Measurements from ENCODE around the gene SLC3A2. TPM values are rescaled to one million over a fixed set of nuclear protein-coding genes. Genes with fewer than 3 reads are reported as not detected.
A peak's percentile ranks its signal among the peaks of the same experiment; 100 is the strongest.

The SLC3A2 gene
- 100 to 1,000 TPM; 120 to 236 (median 179) TPM for total RNA-seq

GRCh38 chr11:62880803-62881578 is at the start of gene SLC3A2:
SLC3A2 (plus strand) TSS chr11:62880896; CDS start chr11:62881024, 128 bp downstream.
- TF ChIP-seq EP300 (IDR thresholded peaks at IDR 0.05) (peak in 1 of 4 donors; percentile 63), POLR2AphosphoS5 (IDR thresholded peaks at IDR 0.05) (peak; percentile 97 to 99), POLR2A (IDR thresholded peaks at IDR 0.05) (peak; percentile 91 to 99 (median 98))
- TF ChIP-seq, protein P1, sequence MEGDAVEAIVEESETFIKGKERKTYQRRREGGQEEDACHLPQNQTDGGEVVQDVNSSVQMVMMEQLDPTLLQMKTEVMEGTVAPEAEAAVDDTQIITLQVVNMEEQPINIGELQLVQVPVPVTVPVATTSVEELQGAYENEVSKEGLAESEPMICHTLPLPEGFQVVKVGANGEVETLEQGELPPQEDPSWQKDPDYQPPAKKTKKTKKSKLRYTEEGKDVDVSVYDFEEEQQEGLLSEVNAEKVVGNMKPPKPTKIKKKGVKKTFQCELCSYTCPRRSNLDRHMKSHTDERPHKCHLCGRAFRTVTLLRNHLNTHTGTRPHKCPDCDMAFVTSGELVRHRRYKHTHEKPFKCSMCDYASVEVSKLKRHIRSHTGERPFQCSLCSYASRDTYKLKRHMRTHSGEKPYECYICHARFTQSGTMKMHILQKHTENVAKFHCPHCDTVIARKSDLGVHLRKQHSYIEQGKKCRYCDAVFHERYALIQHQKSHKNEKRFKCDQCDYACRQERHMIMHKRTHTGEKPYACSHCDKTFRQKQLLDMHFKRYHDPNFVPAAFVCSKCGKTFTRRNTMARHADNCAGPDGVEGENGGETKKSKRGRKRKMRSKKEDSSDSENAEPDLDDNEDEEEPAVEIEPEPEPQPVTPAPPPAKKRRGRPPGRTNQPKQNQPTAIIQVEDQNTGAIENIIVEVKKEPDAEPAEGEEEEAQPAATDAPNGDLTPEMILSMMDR (IDR thresholded peaks at IDR 0.05), result peak; percentile 63 to 93 (median 82)
- H3K27ac ChIP-seq, result peak within 1 kb of the TSS; percentile 97 to 99 (median 98)
- peaks cover 47 to 59% (median 50%) of the 10 kb centered on the region in 4 donors for H3K4me1 ChIP-seq
- DNase-seq, result peak; percentile 94 to 96
- ATAC-seq (ENCODE audit: low FRiP score in 2 of 2), result peak; percentile 96
- H3K9me3 ChIP-seq, result no peaks in the 10 kb centered on the region
- H3K36me3 ChIP-seq, result peaks cover 26 to 39% (median 34%) of the 10 kb centered on the region in 4 donors
- no peaks in the 10 kb centered on the region for H3K27me3 ChIP-seq
- WGBS, 2 donors, result 0 to 1% methylated on average over 3 to 62 of the region's 69 CpGs
- peak within 1 kb of the TSS; percentile 69 to 99 (median 88) for H3K4me3 ChIP-seq

- Histone ChIP-seq H3K4me3 (peak overlapping the region; percentile 70 to 95 (median 81)), H3K27ac (peak overlapping the region; percentile 93 to 99 (median 98)), H3K9me3 (no peaks in the 10 kb centered on the region), H3K27me3 (no peaks in the 10 kb centered on the region), H3K36me3 (peaks cover 8 to 65% (median 38%) of the 10 kb centered on the region in 4 donors), H3K4me1 (peaks cover 31 to 38% (median 36%) of the 10 kb centered on the region in 4 donors)
- DNase-seq (peak in 1 of 2 donors; percentile 88), ATAC-seq (ENCODE audit: low FRiP score in 2 of 2) (peak in 1 of 2 donors; percentile 0)
- 1 to 5% methylated on average over 7 to 27 of the region's 33 CpGs for WGBS, 2 donors
- TF ChIP-seq POLR2AphosphoS5 (IDR thresholded peaks at IDR 0.05), result peak in 1 of 2 donors; percentile 20
- no peak for TF ChIP-seq EP300 (IDR thresholded peaks at IDR 0.05)
These were observed 49.7 kb upstream of the SLC3A2 start for GRCh38 chr11:62830904-62831519.

DNA sequence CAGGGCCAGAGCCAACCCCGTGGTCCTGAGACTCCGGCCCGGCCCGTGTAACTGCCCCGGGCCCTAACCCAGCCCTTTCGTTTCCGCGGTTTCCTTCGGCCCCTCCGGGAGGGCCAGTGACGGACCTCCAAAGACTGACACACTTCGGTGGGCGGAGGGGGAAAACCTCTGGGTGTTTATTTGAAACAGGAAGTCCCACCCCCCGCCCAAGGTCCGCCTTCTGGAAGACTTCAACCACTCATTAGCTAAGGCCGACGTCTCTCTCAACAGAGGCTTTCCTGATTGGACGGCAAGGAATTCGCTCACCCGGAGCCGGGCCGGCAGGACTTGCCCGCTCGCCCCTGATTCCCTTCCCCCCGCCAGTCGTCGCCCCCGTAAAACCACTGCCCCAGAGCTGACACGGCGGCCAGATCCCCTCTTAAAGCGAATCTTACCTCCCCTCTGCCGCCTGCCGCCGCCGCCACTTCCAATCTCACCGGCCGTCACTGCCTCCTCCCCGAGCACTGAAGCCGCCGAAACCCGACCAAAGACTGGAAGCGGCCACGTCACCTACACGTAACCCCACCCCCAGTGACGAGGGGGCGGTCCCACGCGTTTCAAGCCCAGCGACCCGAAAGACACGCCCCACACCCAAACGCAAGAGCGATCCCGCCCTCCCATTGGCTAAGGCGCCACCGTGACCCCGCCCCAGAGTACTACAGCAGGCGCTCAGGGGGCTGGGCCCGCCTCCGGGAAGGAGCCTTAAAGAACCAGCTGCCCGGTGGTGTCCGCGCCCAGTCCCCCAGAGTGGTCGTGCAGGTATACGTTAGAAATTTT is 49.0 kb upstream of the SLC3A2 start, which contains the start of gene STX5:
Gene STX5 (minus strand): TSS at position 532 of the 816 bp plus-strand sequence. CDS start 808 bp downstream, outside the sequence.
- no peaks in the 10 kb centered on the region for H3K9me3 ChIP-seq
- peaks cover 31 to 38% (median 36%) of the 10 kb centered on the region in 4 donors for H3K4me1 ChIP-seq
- peak; percentile 99 for DNase-seq
- peak within 1 kb of the TSS; percentile 93 to 99 (median 98) for H3K27ac ChIP-seq
- no peaks in the 10 kb centered on the region for H3K27me3 ChIP-seq
- TF ChIP-seq POLR2A (IDR thresholded peaks at IDR 0.05) (peak; percentile 50 to 95 (median 88)), EP300 (IDR thresholded peaks at IDR 0.05) (peak in 1 of 4 donors; percentile 6), POLR2AphosphoS5 (IDR thresholded peaks at IDR 0.05) (peak; percentile 74 to 96)
- TF ChIP-seq, protein P1 (IDR thresholded peaks at IDR 0.05), result no peak
- ATAC-seq (ENCODE audit: low FRiP score in 2 of 2), result peak; percentile 98 to 100
- 0% methylated on average over 4 to 64 of the region's 65 CpGs for WGBS, 2 donors
- H3K4me3 ChIP-seq, result peak within 1 kb of the TSS; percentile 70 to 95 (median 81)
- peaks cover 4 to 63% (median 33%) of the 10 kb centered on the region in 4 donors for H3K36me3 ChIP-seq

- WGBS, 2 donors, result 10 to 31% methylated on average over 14 to 35 of the region's 40 CpGs
- TF ChIP-seq EP300 (IDR thresholded peaks at IDR 0.05) (peak in 1 of 4 donors; percentile 7), POLR2A (IDR thresholded peaks at IDR 0.05) (no peak)
- DNase-seq, result peak; percentile 31 to 86
- peak; percentile 0 to 24 for ATAC-seq (ENCODE audit: low FRiP score in 2 of 2)
- H3K27me3 ChIP-seq, result no peaks in the 10 kb centered on the region
- H3K36me3 ChIP-seq, result peaks cover 0 to 60% (median 27%) of the 10 kb centered on the region in 4 donors
- peak within 1 kb of the TSS; percentile 61 to 95 (median 80) for H3K4me3 ChIP-seq
- H3K4me1 ChIP-seq, result peaks cover 31 to 40% (median 37%) of the 10 kb centered on the region in 4 donors
- no peaks in the 10 kb centered on the region for H3K9me3 ChIP-seq
- H3K27ac ChIP-seq, result peak within 1 kb of the TSS; percentile 93 to 99 (median 98)
These were observed 48.1 kb upstream of the SLC3A2 start, which contains the start of gene TEX54 for GRCh38 chr11:62832336-62833234. TEX54 (minus strand) TSS chr11:62832841.

Data from upper lobe of left lung (tissue), 6 donors.